Right ventricle myocardium inferior (tissue), 1 donor: ENCODE measurements around the gene FAM20C. TPM values are rescaled to one million over a fixed set of nuclear protein-coding genes. Genes with fewer than 3 reads are reported as not detected.

ENCODE experiments used
- ATAC-seq: fragments of 200-7000 bp; cut with Tn5 transposase; one replicate; pipeline ENCODE4 v1.9.1; 2020; ENCODE audit warnings: mild to moderate bottlenecking, moderate library complexity
- DNase-seq: peaks from one replicate; pipeline ENCODE4 v3.0.0; 2021; ENCODE audit errors: missing footprints
- intact Hi-C: fragments of 100-400 bp; cut with DNase I; formaldehyde crosslinking; loops from one replicate; pipeline ENCODE4 v1.11.0; 2022
- total RNA-seq: library from RNA; stranded (reverse); fragmentation: NEBNext Ultra II Directional; extraction: Animal tissue kit (Norgen Biotek cat#: 25700); gene quantifications from one replicate; pipeline ENCODE4 v1.2.1, GENCODE V29; 2021
- donor health status: DM: no; HTN: yes; CAD: no; lungs with severe emphysema.

Gene FAM20C
- total RNA-seq, 1 donor from 2014 or later: 26.1 TPM

DNA sequence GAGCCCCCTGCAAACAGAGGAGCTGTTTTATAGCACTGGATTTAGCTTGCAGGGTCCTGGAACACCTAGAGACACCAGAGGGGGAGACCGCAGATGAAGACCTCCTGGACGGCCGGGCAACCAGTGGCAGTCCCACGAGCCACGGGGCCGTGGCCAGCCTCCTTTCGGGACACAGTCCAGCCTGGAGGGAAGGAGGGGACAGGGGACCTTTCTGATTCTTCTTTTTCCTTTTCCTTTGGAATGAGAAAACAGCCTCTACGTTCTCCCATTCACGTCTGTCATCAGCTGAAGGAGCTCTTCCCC lies 35.4 kb upstream of the FAM20C start:
- intact Hi-C loops: no loop called here

DNA sequence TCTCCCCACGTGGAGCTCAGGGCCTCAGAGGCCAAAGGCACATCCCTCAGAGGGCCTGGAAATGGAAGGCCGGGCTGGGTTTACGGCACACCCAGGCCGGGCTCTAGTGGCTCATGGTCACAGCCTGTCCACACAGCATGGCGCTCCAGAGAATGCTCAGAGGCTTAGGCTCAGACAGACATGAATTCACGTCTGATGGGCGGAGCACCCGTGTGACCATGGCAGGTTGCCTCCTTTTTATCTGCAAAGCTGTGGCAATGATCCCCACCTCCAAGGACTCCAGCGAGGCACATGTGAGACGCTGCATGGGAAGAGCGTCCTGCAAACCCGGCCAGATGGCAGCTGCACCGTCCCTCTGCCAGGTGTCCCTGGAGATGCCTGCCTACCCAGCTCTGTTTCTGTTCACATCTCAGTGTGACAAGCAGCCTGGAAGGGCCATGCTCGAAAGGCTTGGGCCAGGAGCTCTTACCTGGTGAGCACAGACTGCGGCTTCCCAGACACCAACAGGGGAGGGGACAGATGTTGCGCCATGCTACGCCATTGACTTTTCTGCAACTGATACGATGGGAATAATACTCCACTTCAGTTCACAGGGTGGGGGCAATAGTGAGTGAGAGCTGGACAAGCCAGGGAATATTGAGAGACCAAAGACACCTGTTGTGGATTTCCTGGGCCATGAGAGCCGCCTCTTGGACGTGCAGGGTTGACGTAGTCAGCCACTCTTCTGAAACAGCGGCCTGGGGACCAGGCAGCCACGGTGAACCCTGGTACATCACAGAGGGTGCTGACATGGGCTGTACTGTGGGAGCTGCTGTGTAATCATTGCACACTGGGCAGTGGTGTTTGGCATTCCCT lies 34.4 kb upstream of the FAM20C start:
- ATAC-seq (peak; percentile 20), DNase-seq (peak; percentile 40)

More for the DNA sequence above, 35.4 kb upstream of the FAM20C start:
- ATAC-seq (no peak), DNase-seq (no peak)

DNA sequence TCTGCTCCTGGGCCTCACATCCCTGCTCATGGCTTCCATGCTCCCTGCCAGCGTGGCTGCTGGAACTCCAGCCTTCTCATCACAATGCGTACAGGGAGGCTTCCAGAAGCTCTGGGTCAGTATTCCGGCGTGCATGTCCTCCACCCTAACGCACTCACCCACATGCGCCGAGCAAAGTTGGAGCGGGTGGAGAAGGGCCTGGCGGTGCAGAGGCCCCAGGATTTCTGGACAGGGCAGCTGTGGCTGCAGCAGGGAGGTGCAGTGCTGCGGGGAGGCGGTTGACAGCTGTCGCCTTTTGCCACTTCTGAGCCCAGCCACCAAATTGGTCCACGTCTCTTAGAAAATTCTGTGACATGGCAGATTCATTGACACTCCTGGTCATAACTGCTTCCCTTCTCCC lies 33.6 kb upstream of the FAM20C start:
- DNase-seq: no peak
- intact Hi-C loops: no loop called here
- ATAC-seq: no peak

More for the DNA sequence above, 34.4 kb upstream of the FAM20C start:
- intact Hi-C loops: no loop called here

DNA sequence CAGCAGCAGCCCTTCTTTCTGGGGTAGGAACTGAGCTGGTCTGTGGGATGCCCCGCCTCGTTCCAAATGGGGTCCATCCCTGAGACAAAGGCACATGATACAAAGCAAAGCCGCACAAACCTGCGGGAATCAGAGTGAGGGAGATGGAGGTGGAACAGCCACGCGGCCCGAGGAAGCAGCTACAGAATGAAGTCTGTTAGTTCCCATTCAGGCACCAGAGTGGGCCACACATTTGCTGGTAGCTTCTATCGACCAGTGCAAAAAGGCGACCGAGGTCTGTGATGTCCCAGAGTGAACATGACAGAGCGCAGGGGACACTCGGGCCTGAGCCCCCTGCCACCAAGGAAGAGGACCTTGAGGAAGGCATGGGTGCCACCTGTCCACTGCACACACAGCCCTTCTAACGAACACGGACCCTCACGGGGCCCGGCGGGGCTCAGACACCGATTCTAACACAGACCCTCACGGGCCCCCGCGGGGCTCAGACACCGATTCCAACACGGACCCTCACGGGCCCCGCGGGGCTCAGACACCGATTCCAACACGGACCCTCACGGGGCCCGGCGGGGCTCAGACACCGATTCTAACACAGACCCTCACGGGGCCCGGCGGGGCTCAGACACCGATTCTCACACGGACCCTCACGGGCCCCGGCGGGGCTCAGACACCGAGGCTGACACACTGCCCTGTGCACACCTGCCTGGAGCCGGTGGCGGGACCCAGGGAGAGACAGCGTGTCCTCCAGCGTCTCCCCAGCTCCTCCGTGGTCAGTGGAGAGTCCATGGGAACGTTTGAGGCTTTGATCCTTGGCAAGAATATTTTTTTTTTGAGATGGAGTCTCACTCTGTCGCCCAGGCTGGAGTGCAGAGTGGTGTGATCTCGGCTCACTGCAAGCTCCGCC lies 32.8 kb upstream of the FAM20C start:
- DNase-seq: peak; percentile 62
- no peak for ATAC-seq
- intact Hi-C loops: no loop called here

DNA sequence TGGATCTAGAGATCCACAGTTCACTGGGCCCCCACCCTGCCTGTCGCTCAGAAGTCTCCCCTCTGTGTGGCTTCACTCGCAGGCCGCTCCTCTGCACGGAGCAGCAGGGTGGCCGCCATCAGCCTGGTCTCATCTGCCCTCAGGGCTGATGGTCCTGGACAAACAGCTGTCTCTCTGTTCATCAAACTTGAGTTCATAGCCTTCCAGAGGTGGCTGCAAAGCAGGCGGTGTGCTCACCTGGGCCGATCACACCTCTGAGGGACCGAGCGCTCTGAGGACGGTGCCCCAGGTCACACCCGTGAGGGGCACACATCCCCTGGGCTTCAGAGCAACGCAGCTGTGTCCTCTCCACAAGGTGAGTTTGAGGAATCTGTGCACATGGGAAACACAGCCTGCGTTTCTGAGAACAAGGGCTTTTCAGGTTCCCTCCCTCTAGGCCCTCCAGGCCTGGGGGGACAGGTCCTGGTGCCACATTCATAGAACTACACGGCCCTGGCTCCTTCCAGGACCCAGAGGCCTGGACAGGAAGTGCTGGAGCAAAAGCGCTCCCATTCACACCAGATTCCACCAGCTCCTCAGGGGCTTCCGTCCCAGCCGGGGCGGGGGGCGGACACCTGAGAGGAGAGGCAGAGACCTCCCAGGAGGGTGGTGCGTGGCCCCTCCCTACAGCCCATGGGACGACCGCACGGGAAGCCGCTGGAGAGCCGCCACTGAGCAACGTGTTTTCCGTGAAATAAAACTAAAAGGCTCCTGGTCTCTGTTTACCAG lies 31.2 kb upstream of the FAM20C start:
- DNase-seq (peak; percentile 21), ATAC-seq (no peak)
- intact Hi-C loops: no loop called here

DNA sequence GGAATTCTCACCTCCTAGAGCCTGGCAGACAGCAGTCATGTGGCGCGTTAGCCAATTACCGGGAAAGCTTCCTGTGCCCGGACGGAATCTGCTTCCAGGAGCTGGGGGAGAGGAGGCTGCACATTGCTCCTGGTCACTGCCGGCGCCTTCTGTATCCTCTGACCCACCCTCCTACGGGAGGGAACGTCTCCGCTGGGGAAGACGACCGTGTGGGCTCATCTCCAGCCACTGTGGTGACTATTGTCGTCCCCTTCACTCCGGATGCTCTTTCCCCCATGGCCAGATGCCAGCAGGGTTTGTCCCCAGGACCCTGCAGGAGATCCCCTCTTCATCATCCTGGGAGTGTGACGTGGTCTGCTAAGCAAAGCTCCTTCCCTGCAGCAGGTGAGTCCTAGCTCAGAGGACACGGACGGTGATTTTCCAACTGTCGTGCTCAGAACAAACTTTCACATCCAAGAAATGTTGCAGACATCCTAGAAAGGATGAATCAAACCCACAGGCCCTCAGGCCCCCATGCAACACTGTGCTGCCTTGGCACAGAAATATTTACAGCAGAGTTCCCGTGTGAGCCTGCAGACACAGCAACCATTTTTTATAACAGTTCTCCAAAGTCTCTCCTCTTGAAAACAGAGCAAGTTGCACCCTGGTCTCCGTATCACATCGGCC lies 29.6 kb upstream of the FAM20C start:
- ATAC-seq: no peak
- peak; percentile 31 for DNase-seq
- intact Hi-C loops: no loop called here

DNA sequence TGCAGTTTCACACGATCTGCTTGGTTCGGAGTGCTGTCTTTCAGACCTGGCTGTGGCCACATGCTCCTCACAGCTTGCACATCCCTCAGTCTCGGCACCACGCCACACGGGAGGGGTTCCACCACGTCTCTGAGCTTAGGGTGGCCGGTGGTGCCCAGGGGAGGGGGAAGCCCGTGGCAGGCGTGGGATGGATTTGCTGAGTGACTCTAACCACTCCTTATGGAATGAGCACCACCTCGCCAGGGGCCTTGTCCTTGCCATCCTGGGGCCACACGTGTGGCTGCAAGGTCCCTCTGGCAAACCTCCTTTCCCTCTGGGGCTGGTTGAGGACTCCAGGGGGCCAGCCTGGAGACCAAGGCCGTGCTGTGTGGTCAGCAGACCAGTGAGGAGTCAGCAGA lies 29.1 kb upstream of the FAM20C start:
- intact Hi-C loops: no loop called here
- ATAC-seq: no peak
- peak; percentile 56 for DNase-seq

DNA sequence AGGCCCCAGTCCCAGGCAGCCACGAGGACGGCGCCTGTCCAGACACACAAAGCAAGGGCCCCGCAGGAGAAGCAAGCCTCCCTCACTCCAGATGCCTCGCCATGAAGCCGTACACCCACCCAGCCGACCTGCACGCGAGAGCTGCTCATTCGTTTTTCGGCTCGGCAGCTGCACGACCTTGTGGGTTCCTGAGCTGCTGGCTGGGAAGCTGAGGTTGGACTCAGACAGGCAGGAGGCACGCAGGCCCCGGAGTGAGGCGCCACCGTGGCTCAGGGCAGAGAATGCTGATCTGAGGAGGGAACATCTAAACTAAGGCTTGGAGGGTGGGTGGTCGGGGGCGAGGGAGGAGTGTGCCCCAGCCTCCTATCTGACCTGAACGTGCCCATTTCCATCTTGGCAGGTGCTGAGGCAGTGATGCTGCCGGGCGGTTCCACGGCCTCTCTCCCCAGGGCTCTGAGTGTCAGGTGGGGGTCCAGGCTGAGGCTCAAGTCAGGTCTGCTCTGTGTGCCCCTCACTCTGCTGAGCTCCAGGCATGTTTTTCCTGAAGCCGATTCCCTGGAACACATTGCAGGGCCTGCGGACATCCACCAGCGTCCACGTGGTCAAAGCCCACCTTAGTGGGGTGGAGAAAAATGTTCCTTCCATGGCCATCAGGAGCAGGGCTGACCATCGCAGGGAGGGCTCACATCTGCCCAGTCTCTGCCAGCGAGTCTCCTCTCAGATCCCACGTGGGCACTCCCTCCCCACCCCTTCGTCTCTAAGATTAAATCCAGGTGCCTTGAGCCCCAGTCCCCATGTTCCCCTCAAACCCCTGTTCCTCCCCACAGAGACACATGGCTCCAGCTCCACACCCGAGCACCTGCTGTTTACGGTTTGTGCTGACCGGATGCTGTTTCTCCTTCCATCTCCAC lies 28.1 kb upstream of the FAM20C start:
- ATAC-seq: no peak
- intact Hi-C loops: no loop called here
- peak; percentile 56 for DNase-seq

DNA sequence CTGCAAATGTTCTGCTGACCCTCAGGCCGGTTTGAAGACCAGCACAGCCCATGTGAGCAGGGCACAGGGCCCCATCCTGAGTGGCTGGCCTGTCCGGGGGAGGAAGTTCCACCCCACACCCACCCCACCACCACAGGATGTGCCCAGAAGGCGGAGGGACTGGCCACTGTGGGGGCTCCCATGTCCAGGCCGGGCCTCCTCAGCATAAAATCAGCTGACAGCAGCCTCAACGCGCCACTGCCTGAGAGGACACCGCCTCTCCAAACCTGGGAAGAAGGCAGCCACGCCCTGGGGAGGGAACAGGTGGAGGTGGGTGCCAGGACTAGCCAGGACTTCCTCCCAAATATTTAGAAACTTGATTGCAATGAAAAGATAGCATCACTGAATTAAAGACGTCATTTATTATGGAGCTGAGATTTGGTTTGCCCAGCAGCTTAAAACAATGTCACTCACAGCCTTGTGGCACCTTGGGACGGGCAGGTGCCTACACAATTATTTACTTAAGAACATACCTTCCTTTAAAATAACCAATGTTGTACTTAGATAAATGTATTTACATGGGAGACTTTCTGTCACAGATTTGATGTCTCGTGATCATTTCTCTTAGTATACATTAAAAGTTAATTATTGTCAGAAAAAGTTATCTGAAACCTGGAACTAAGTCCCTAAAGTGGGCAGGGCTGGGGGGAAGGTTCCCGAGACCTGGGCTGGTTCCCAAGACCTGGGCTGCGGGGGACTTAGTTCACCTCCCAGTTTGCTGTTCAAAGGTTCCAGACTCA lies 27.3 kb upstream of the FAM20C start:
- DNase-seq (peak; percentile 40), ATAC-seq (no peak)
- intact Hi-C loops: no loop called here

DNA sequence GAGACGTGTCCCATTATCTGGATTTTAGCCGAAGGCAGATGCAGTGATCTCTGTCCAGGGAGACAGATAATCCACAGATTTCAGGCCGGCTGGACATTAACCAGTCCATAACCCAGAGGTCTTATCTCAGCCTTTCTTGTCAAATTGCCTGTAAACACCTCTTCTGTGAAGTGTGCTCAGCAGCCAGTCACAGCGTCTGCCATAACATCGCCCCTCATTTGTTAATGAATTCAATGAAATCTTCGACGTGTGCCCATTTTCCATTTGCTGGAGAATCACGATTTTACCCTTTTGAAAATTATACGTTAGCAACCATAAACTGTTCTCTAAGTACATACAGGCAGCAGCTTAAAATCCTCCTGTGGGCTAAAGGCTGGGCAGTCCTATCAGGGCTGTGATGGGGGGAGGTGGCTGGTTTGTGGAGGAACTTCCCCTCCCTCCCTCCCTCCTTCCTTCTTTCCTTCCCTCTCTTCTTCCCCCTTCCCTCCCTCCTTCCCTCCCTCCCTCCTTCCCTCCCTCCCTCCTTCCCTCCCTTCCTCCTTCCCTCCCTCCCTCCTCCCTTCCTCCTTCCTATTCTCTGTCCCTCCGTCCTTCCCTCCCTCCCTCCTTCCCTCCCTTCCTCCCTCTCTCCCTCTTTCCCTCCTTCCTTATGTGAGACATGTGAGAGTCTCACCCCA lies 26.6 kb upstream of the FAM20C start:
- ATAC-seq (no peak), DNase-seq (no peak)
- intact Hi-C loops: no loop called here

DNA sequence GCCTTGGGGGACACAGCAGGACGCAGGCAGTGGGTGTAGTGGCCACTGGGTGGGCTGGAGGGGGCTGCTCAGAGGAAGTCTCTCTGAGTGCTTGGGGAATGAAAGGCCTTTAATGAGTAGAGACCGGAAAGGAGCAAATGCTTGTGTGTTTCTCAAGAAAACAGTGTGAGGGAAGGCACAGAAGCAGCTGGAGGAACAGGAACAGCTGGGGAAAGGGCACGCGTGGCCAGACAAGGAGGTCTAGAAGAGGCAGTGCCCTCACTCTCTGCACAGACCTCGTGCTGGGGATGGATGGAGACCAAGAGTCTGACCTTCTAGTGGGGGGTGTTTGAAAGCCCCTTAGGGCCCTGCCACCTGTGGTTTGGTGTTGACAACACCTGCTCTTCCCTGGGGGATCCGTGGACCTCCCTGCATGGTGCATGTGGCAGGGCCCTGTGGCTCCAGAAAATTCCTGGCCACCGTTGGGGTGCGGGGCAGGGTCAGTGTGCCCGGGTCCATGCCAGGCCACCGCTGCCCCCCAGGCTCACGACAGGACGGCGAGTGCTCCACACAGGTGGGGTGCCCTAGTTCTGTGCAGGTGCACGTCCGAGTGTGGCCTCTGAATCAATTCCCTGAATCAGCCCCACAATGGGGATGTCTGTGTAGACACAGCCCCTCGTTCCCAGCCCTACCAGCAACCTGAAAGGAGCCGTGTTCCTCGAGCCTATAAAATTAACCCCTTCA lies 25.9 kb upstream of the FAM20C start:
- intact Hi-C loops: no loop called here
- DNase-seq (no peak), ATAC-seq (peak; percentile 42)

DNA sequence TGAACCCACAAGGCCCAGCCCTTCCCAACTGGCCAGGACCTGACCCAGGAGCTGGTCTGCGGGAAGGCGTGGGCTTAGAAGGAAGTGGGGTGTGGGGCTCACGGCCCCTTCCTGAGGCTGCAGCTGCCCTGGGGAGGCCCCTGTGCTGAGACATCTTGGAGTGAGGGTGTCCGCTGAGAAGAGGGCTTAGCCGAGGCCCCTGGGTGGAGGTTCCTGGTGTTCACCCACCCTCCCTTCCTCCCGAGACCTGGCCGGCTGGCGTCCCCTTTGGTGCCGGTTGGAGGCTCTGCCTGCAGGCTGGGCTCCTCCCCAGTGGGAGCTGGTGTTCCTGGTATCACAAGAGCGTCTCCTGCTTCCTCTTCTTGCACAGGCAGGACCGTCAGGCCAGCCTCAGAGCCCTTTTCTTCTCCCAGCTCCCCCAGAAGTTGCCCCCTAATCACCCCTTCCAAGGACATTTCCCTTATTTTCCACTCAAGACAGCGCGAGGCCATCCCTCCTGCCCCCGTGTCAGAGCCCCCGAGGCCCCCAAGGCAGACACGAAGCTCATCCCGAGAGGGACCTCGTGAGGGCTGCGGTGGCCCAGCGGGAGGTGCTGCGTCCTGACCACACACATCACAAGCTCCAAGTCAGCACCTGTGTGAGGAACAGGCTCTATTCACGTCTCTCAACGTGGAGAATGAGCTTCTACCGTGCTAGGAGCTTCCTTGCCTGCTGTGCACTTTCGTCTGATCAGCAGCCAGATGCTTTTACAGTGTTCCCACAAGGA lies 25.1 kb upstream of the FAM20C start:
- intact Hi-C loops: no loop called here
- DNase-seq (peak; percentile 70), ATAC-seq (no peak)

DNA sequence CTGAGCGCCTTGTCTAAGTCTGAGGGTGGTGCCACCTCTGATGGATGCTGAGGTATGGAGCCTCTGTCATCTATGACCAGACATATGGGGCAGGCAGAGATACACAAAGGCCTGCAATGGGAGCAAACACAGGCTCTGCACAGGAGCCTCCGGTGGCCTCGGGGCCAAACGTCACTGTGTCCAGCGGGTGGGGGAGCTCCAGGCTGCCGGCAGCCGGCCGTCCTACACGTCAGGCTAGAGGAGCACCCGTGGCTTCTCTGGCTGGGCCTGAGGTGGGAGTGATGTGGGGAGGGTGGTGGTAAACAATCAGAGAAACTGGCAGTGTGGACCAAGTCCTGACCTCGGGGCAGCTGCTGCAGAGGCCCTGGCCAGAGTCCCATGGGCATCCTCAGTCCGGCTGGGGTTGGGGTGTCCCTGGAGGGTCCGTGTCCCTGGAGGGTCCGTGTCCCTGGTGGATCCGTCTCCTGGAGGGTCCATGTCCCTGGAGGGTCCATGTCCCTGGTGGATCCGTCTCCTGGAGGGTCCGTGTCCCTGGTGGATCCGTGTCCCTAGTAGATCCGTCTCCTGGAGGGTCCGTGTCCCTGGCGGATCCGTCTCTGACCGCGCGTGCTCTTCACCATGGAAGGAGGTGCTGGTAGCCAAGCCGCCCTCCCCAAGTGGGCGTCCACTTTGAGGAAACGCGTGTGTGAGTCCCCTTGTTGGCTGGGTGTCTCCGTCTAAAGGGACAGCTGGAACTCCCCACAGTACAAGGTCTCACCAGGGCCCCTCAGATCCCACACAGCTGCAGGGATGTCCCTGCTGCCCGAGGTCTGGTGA lies 24.2 kb upstream of the FAM20C start:
- intact Hi-C loops: no loop called here
- ATAC-seq (no peak), DNase-seq (peak; percentile 21)
